HG03135 (cell line): Measurements from ENCODE around the gene UTP4.

ENCODE experiments used
- ATAC-seq: cut with Tn5 transposase; IDR thresholded peaks from one replicate; pipeline ENCODE4 v1.9.1; 2021; ENCODE audit warnings: mild to moderate bottlenecking, moderate library complexity; ENCODE audit not compliant: unreplicated experiment

The UTP4 gene

GRCh38 chr16:69132424-69133252 is at the start of gene UTP4, which contains the start of gene CHTF8:
Gene UTP4, plus strand, starts transcription at chr16:69132649. Its CDS starts 811 bp downstream, at chr16:69133460.
Gene CHTF8, minus strand, starts transcription at chr16:69132588. Its CDS starts 11,130 bp downstream, at chr16:69121458.
- peak; percentile 91 for ATAC-seq

GRCh38 chr16:69083306-69083941 is 49.0 kb upstream of the UTP4 start:
- ATAC-seq = no peak

- ATAC-seq = no peak
These were observed 48.2 kb upstream of the UTP4 start for GRCh38 chr16:69084289-69084688.

GRCh38 chr16:69085032-69085695 is 47.3 kb upstream of the UTP4 start:
- no peak for ATAC-seq

- no peak for ATAC-seq
These were observed 45.3 kb upstream of the UTP4 start for GRCh38 chr16:69087161-69087581.

- ATAC-seq = no peak
These were observed 43.8 kb upstream of the UTP4 start for GRCh38 chr16:69088684-69089083.

GRCh38 chr16:69089091-69089910 is 43.1 kb upstream of the UTP4 start:
- no peak for ATAC-seq

GRCh38 chr16:69093974-69094373 is 38.5 kb upstream of the UTP4 start:
- no peak for ATAC-seq

GRCh38 chr16:69094501-69094900 is 37.9 kb upstream of the UTP4 start:
- no peak for ATAC-seq

GRCh38 chr16:69095193-69095592 is 37.3 kb upstream of the UTP4 start:
- ATAC-seq = no peak

- ATAC-seq = no peak
These were observed 32.3 kb upstream of the UTP4 start for GRCh38 chr16:69100071-69100691.

GRCh38 chr16:69105501-69106361 is 26.7 kb upstream of the UTP4 start, which contains the start of gene HAS3:
Gene HAS3, plus strand, starts transcription at chr16:69105653. Its CDS starts 3,743 bp downstream, at chr16:69109396.
- no peak for ATAC-seq

- ATAC-seq = no peak
These were observed 25.7 kb upstream of the UTP4 start for GRCh38 chr16:69106491-69107315.

GRCh38 chr16:69107316-69107962 is 25.0 kb upstream of the UTP4 start:
- no peak for ATAC-seq

GRCh38 chr16:69108064-69108904 is 24.2 kb upstream of the UTP4 start:
- no peak for ATAC-seq

- ATAC-seq = no peak
These were observed 23.6 kb upstream of the UTP4 start for GRCh38 chr16:69108905-69109252.
